ENCODE measurements around the gene LMNTD2.

The LMNTD2 gene

GRCh38 chr11:573146-573759 lies 12.7 kb upstream of the LMNTD2 start:
- no peak for DNase-seq
- TF ChIP-seq, protein P1, sequence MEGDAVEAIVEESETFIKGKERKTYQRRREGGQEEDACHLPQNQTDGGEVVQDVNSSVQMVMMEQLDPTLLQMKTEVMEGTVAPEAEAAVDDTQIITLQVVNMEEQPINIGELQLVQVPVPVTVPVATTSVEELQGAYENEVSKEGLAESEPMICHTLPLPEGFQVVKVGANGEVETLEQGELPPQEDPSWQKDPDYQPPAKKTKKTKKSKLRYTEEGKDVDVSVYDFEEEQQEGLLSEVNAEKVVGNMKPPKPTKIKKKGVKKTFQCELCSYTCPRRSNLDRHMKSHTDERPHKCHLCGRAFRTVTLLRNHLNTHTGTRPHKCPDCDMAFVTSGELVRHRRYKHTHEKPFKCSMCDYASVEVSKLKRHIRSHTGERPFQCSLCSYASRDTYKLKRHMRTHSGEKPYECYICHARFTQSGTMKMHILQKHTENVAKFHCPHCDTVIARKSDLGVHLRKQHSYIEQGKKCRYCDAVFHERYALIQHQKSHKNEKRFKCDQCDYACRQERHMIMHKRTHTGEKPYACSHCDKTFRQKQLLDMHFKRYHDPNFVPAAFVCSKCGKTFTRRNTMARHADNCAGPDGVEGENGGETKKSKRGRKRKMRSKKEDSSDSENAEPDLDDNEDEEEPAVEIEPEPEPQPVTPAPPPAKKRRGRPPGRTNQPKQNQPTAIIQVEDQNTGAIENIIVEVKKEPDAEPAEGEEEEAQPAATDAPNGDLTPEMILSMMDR (IDR thresholded peaks at IDR 0.05; ENCODE audit: low read depth, low read length) = no peak
- Histone ChIP-seq H3K27me3 (no peaks in the 10 kb centered on the region; the same call in 1 of the 2 replicates), H3K9me3 (no peaks in the 10 kb centered on the region), H3K4me3 (ENCODE audit: low read depth, low read length) (no peak overlapping the region), H3K36me3 (no peaks in the 10 kb centered on the region), H3K4me1 (no peaks in the 10 kb centered on the region)

- Histone ChIP-seq H3K4me1 (no peaks in the 10 kb centered on the region), H3K27me3 (no peaks in the 10 kb centered on the region; the same call in 1 of the 2 replicates)
Measured at GRCh38 chr11:571802-572185, 11.3 kb upstream of the LMNTD2 start.

GRCh38 chr11:569158-569885 lies 8.8 kb upstream of the LMNTD2 start:
- H3K9me3 ChIP-seq = no peaks in the 10 kb centered on the region
- no peaks in the 10 kb centered on the region for H3K36me3 ChIP-seq
- no peaks in the 10 kb centered on the region for H3K27me3 ChIP-seq
- TF ChIP-seq, protein P1 (IDR thresholded peaks at IDR 0.05; ENCODE audit: low read depth, low read length) = no peak
- no peaks in the 10 kb centered on the region for H3K4me1 ChIP-seq
- H3K4me3 ChIP-seq (ENCODE audit: low read depth, low read length) = peak overlapping the region; percentile 53
- no peak for DNase-seq

More at GRCh38 chr11:571802-572185, 11.3 kb upstream of the LMNTD2 start:
- no peaks in the 10 kb centered on the region for H3K36me3 ChIP-seq
- no peak for DNase-seq
- H3K9me3 ChIP-seq = no peaks in the 10 kb centered on the region
- H3K4me3 ChIP-seq (ENCODE audit: low read depth, low read length) = no peak overlapping the region
- TF ChIP-seq, protein P1 (IDR thresholded peaks at IDR 0.05; ENCODE audit: low read depth, low read length) = no peak

GRCh38 chr11:568306-569157 lies 8.0 kb upstream of the LMNTD2 start:
- no peaks in the 10 kb centered on the region for H3K9me3 ChIP-seq
- DNase-seq = peak; percentile 93
- H3K4me1 ChIP-seq = no peaks in the 10 kb centered on the region
- H3K27me3 ChIP-seq = no peaks in the 10 kb centered on the region
- peak overlapping the region; percentile 53 for H3K4me3 ChIP-seq (ENCODE audit: low read depth, low read length)
- TF ChIP-seq, protein P1 (IDR thresholded peaks at IDR 0.05; ENCODE audit: low read depth, low read length) = no peak
- no peaks in the 10 kb centered on the region for H3K36me3 ChIP-seq

- TF ChIP-seq, protein P1 (IDR thresholded peaks at IDR 0.05; ENCODE audit: low read depth, low read length) = no peak
- no peaks in the 10 kb centered on the region for H3K9me3 ChIP-seq
- no peaks in the 10 kb centered on the region for H3K27me3 ChIP-seq
- no peak for DNase-seq
- H3K4me3 ChIP-seq (ENCODE audit: low read depth, low read length) = peak overlapping the region; percentile 51
- H3K36me3 ChIP-seq = no peaks in the 10 kb centered on the region
- no peaks in the 10 kb centered on the region for H3K4me1 ChIP-seq
Measured at GRCh38 chr11:567629-568292, 7.2 kb upstream of the LMNTD2 start.

Data from BE2C (cell line).